ENCODE results near the gene PDE4B. TPM values are rescaled to one million over a fixed set of nuclear protein-coding genes. Genes with fewer than 3 reads are reported as not detected.

PDE4B gene
- total and polyA plus RNA-seq, 2 of the 13 experiments (the other 11 are each of a cell fraction or from before 2014, with no cell fraction given), result not detected

DNA sequence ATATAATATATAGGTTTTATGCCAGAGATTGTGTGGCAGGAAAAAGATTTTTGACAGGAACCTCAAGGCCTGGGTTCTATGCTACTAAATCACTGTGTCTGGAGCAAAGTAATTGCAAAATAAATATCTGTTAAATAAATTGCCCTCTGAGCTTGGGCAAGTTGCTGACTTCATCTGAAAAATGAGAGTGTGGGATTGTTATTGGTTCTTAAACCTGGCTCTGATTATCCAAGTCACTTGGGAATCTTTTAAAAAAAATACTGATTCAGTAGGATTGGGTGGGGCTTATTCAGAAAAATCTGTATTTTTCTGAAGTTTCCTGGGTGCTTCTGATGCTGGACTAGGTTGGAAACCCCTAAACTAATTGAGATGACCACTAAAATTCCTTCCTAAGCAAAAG, 567.1 kb downstream of the PDE4B start (continued):
- TF ChIP-seq, protein P1, sequence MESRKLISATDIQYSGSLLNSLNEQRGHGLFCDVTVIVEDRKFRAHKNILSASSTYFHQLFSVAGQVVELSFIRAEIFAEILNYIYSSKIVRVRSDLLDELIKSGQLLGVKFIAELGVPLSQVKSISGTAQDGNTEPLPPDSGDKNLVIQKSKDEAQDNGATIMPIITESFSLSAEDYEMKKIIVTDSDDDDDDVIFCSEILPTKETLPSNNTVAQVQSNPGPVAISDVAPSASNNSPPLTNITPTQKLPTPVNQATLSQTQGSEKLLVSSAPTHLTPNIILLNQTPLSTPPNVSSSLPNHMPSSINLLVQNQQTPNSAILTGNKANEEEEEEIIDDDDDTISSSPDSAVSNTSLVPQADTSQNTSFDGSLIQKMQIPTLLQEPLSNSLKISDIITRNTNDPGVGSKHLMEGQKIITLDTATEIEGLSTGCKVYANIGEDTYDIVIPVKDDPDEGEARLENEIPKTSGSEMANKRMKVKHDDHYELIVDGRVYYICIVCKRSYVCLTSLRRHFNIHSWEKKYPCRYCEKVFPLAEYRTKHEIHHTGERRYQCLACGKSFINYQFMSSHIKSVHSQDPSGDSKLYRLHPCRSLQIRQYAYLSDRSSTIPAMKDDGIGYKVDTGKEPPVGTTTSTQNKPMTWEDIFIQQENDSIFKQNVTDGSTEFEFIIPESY (CRISPR knock-in tag; IDR thresholded peaks at IDR 0.05), result no peak
- TF ChIP-seq HNRNPUL1 (IDR thresholded peaks at IDR 0.05; ENCODE audit: low read depth, low read length) (no peak), SIN3A (IDR thresholded peaks at IDR 0.05; ENCODE audit: borderline replicate concordance, low read depth, low read length) (no peak)

DNA sequence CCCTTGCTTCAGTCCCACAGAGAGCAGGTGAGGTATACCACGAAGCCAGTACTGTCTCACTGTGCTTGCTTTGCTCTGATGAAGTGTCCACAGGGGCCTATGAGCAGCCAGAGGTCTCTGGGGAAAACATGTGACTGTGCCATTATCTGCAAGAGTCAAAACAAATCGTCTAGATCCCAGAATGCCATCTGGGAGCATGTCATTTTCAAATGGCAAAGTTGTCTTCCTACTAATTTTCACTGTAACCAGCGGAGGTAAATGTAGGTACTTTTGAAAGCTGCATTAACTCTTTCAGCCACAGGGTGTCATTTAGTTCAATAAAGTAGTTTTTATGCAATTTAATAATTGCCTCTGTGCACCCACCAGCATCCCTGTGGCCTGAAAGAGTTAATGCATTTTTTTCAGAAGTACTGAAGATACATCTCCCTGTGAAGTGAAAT, 567.6 kb downstream of the PDE4B start:
- H3K27ac ChIP-seq (ENCODE audit: extremely low read length, insufficient read depth, low read length), result no peak overlapping the region
- H3K4me3 ChIP-seq (replicated peaks in 1 of 3; ENCODE audit: insufficient read depth in 1 of 3, low read depth in 2 of 3, low read length in 3 of 3), result no peak overlapping the region
- WGBS (ENCODE audit: low lambda C conversion rate), result 4% methylated on average over 3 of the region's 3 CpGs
- ATAC-seq (no peak), FAIRE-seq (no peak), DNase-seq (ENCODE audit: low spot score) (no peak)
- intact Hi-C loops (cut with micrococcal nuclease; ENCODE audit: unreplicated experiment) (no loop called here), in situ Hi-C loops (cut with HindIII; ENCODE audit: extremely low pct_ligation_motif_present, low pct_unique_long_range_greater_than_20kb) (no loop called here)
- no peaks in the 10 kb centered on the region for H3K4me1 ChIP-seq (ENCODE audit: insufficient read depth, low read length)
- TF ChIP-seq ZBTB20 (CRISPR knock-in tag; IDR thresholded peaks at IDR 0.05; ENCODE audit: borderline replicate concordance, low read depth), result no peak
- TF ChIP-seq ZNF652 (CRISPR knock-in tag; IDR thresholded peaks at IDR 0.05; ENCODE audit: borderline replicate concordance, low read depth), result 0 out of 2 replicates have a peak, but pooled peaks have one; percentile 23
- no peaks in the 10 kb centered on the region for H3K79me2 ChIP-seq (ENCODE audit: insufficient read depth, low read length)
- H3K36me3 ChIP-seq (replicated peaks in 1 of 2; ENCODE audit: control insufficient read depth in 1 of 2, insufficient read depth in 2 of 2, low read length in 2 of 2), result no peaks in the 10 kb centered on the region
- POLR2A ChIA-PET, result no interaction called here
- no peaks in the 10 kb centered on the region for H3K9me3 ChIP-seq (ENCODE audit: low read length)
- H3K27me3 ChIP-seq (ENCODE audit: control insufficient read depth in 1 of 2, insufficient read depth in 2 of 2, low read length in 2 of 2), result no peaks in the 10 kb centered on the region
- no TSS peak for BruUV-seq (replicated peaks)
- no peak overlapping the region for H3K4me2 ChIP-seq (ENCODE audit: low read depth, low read length)
- no peak overlapping the region for H2AFZ ChIP-seq (ENCODE audit: low read length)
- CTCF ChIA-PET (ENCODE audit: low intra/inter-chr PET ratio, low total read pairs), result no interaction called here
- H4K20me1 ChIP-seq (ENCODE audit: insufficient read depth, low read length), result no peaks in the 10 kb centered on the region
- H3K9ac ChIP-seq (ENCODE audit: insufficient read depth, low read depth, low read length), result no peak overlapping the region

Measured in HepG2 (cell line).